ENCODE results near the gene DDAH1.
"Not testable (repeated sequence)": the region's sequence is repeated elsewhere in the genome, so short reads cannot be mapped to it uniquely, and the experiment has no call there.

DNA sequence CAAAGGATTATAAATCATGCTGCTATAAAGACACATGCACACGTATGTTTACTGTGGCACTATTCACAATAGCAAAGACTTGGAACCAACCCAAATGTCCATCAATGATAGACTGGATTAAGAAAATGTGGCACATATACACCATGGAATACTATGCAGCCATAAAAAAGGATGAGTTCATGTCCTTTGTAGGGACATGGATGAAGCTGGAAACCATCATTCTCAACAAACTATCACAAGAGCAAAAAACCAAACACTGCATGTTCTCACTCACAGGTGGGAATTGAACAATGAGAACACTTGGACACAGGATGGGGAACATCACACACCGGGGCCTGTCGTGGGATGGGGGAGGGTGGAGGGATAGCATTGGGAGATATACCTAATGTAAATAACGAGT lies 117.7 kb downstream of the DDAH1 start:
- TF ChIP-seq EZH2 (IDR thresholded peaks at IDR 0.05; ENCODE audit: low read depth, unreplicated experiment); EZH2phosphoT487 (IDR thresholded peaks at IDR 0.05; ENCODE audit: unreplicated experiment); POLR2AphosphoS5 (IDR thresholded peaks at IDR 0.05; ENCODE audit: low read depth); ZNF331 (CRISPR knock-in tag; IDR thresholded peaks at IDR 0.05; ENCODE audit: low read depth); NANOG (IDR thresholded peaks at IDR 0.05; ENCODE audit: borderline replicate concordance); STAT1 (IDR thresholded peaks at IDR 0.05; ENCODE audit: unreplicated experiment); CREB1 (CRISPR knock-in tag; IDR thresholded peaks at IDR 0.05; ENCODE audit: low read depth); JUNB (IDR thresholded peaks at IDR 0.05; ENCODE audit: unreplicated experiment): not testable (repeated sequence)
- TF ChIP-seq, protein P1, sequence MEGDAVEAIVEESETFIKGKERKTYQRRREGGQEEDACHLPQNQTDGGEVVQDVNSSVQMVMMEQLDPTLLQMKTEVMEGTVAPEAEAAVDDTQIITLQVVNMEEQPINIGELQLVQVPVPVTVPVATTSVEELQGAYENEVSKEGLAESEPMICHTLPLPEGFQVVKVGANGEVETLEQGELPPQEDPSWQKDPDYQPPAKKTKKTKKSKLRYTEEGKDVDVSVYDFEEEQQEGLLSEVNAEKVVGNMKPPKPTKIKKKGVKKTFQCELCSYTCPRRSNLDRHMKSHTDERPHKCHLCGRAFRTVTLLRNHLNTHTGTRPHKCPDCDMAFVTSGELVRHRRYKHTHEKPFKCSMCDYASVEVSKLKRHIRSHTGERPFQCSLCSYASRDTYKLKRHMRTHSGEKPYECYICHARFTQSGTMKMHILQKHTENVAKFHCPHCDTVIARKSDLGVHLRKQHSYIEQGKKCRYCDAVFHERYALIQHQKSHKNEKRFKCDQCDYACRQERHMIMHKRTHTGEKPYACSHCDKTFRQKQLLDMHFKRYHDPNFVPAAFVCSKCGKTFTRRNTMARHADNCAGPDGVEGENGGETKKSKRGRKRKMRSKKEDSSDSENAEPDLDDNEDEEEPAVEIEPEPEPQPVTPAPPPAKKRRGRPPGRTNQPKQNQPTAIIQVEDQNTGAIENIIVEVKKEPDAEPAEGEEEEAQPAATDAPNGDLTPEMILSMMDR (conservative IDR thresholded peaks at IDR 0.05; ENCODE audit: low read depth in 2 of 2): not testable (repeated sequence)
- TF ChIP-seq, protein P2, sequence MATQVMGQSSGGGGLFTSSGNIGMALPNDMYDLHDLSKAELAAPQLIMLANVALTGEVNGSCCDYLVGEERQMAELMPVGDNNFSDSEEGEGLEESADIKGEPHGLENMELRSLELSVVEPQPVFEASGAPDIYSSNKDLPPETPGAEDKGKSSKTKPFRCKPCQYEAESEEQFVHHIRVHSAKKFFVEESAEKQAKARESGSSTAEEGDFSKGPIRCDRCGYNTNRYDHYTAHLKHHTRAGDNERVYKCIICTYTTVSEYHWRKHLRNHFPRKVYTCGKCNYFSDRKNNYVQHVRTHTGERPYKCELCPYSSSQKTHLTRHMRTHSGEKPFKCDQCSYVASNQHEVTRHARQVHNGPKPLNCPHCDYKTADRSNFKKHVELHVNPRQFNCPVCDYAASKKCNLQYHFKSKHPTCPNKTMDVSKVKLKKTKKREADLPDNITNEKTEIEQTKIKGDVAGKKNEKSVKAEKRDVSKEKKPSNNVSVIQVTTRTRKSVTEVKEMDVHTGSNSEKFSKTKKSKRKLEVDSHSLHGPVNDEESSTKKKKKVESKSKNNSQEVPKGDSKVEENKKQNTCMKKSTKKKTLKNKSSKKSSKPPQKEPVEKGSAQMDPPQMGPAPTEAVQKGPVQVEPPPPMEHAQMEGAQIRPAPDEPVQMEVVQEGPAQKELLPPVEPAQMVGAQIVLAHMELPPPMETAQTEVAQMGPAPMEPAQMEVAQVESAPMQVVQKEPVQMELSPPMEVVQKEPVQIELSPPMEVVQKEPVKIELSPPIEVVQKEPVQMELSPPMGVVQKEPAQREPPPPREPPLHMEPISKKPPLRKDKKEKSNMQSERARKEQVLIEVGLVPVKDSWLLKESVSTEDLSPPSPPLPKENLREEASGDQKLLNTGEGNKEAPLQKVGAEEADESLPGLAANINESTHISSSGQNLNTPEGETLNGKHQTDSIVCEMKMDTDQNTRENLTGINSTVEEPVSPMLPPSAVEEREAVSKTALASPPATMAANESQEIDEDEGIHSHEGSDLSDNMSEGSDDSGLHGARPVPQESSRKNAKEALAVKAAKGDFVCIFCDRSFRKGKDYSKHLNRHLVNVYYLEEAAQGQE (IDR thresholded peaks at IDR 0.05; ENCODE audit: unreplicated experiment): not testable (repeated sequence)

All from GM23338 (cell line).